Measurements from ENCODE around the gene ACOT8.
A peak's percentile ranks its signal among the peaks of the same experiment; 100 is the strongest.
"Not testable (repeated sequence)": the region's sequence is repeated elsewhere in the genome, so short reads cannot be mapped to it uniquely, and the experiment has no call there.

The ACOT8 gene

GRCh38 chr20:45887346-45887715 is 30.1 kb upstream of the ACOT8 start, which contains the start of gene SPATA25:
Gene SPATA25 (minus strand): TSS chr20:45887622. CDS start chr20:45887590, 32 bp downstream.
- DNase-seq (ENCODE audit: low read depth), result no peak

GRCh38 chr20:45886590-45887345 is 29.6 kb upstream of the ACOT8 start:
- DNase-seq (ENCODE audit: low read depth), result no peak

- DNase-seq (ENCODE audit: low read depth), result no peak
These were observed 25.9 kb upstream of the ACOT8 start for GRCh38 chr20:45883100-45883469.

GRCh38 chr20:45882469-45883099 is 25.4 kb upstream of the ACOT8 start:
- no peak for DNase-seq (ENCODE audit: low read depth)

GRCh38 chr20:45880988-45881788 is 24.0 kb upstream of the ACOT8 start, which contains the start of gene ZSWIM1:
Gene ZSWIM1 (plus strand): TSS chr20:45881227. CDS start chr20:45882593, 1,366 bp downstream.
- peak; percentile 98 for DNase-seq (ENCODE audit: low read depth)

- DNase-seq (ENCODE audit: low read depth), result no peak
These were observed 21.0 kb upstream of the ACOT8 start for GRCh38 chr20:45878076-45878761.

- no peak for DNase-seq (ENCODE audit: low read depth)
These were observed 17.4 kb upstream of the ACOT8 start for GRCh38 chr20:45874576-45874975.

- DNase-seq (ENCODE audit: low read depth), result not testable (repeated sequence)
These were observed 16.9 kb upstream of the ACOT8 start for GRCh38 chr20:45874104-45874481.

GRCh38 chr20:45873409-45874103 is 16.4 kb upstream of the ACOT8 start:
- no peak for DNase-seq (ENCODE audit: low read depth)

- DNase-seq (ENCODE audit: low read depth), result no peak
These were observed 15.4 kb upstream of the ACOT8 start for GRCh38 chr20:45872626-45873025.

- no peak for DNase-seq (ENCODE audit: low read depth)
These were observed 10.6 kb upstream of the ACOT8 start for GRCh38 chr20:45867819-45868176.

- no peak for DNase-seq (ENCODE audit: low read depth)
These were observed 10.1 kb upstream of the ACOT8 start for GRCh38 chr20:45867136-45867818.

- no peak for DNase-seq (ENCODE audit: low read depth)
These were observed 9.3 kb upstream of the ACOT8 start for GRCh38 chr20:45866454-45866853.

- no peak for DNase-seq (ENCODE audit: low read depth)
These were observed 6.6 kb upstream of the ACOT8 start for GRCh38 chr20:45863543-45864470.

- no peak for DNase-seq (ENCODE audit: low read depth)
These were observed 4.3 kb upstream of the ACOT8 start for GRCh38 chr20:45861221-45862075.

GRCh38 chr20:45860560-45861220 is 3.5 kb upstream of the ACOT8 start:
- DNase-seq (ENCODE audit: low read depth), result no peak

GRCh38 chr20:45859916-45860315 is 2.7 kb upstream of the ACOT8 start:
- no peak for DNase-seq (ENCODE audit: low read depth)

- peak; percentile 16 for DNase-seq (ENCODE audit: low read depth)
These were observed 657 bp upstream of the ACOT8 start for GRCh38 chr20:45857882-45858216.

GRCh38 chr20:45853484-45853883 is 3.7 kb downstream of the ACOT8 start:
- no peak for DNase-seq (ENCODE audit: low read depth)
